Measurements from ENCODE around the gene MAGEA11.
"Not testable (repeated sequence)": the region's sequence is repeated elsewhere in the genome, so short reads cannot be mapped to it uniquely, and the experiment has no call there.

Gene MAGEA11

GRCh38 chrX:149711545-149712236 is at the start of gene MAGEA11:
Gene MAGEA11, plus strand, starts transcription at chrX:149712060. Its CDS starts 1,100 bp downstream, at chrX:149713160.
- no peak for DNase-seq

- not testable (repeated sequence) for DNase-seq
These were observed 36.8 kb upstream of the MAGEA11 start for GRCh38 chrX:149675088-149675487.

GRCh38 chrX:149675554-149675953 is 36.3 kb upstream of the MAGEA11 start:
- not testable (repeated sequence) for DNase-seq

GRCh38 chrX:149679164-149679678 is 32.6 kb upstream of the MAGEA11 start:
- DNase-seq, result not testable (repeated sequence)

GRCh38 chrX:149681182-149681581 is 30.7 kb upstream of the MAGEA11 start:
- DNase-seq, result no peak

- DNase-seq, result no peak
These were observed 29.8 kb upstream of the MAGEA11 start for GRCh38 chrX:149682031-149682430.

GRCh38 chrX:149682956-149683947 is 28.6 kb upstream of the MAGEA11 start:
- no peak for DNase-seq

- no peak for DNase-seq
These were observed 27.7 kb upstream of the MAGEA11 start for GRCh38 chrX:149683966-149684730.

GRCh38 chrX:149687991-149688390 is 23.9 kb upstream of the MAGEA11 start:
- DNase-seq, result no peak

GRCh38 chrX:149688552-149688951 is 23.3 kb upstream of the MAGEA11 start:
- no peak for DNase-seq

GRCh38 chrX:149691794-149692193 is 20.1 kb upstream of the MAGEA11 start:
- no peak for DNase-seq

- DNase-seq, result not testable (repeated sequence)
These were observed 19.1 kb upstream of the MAGEA11 start for GRCh38 chrX:149692686-149693272.

GRCh38 chrX:149699761-149700160 is 12.1 kb upstream of the MAGEA11 start:
- DNase-seq, result no peak

GRCh38 chrX:149704664-149705063 is 7.2 kb upstream of the MAGEA11 start:
- DNase-seq, result no peak

- no peak for DNase-seq
These were observed 4.5 kb upstream of the MAGEA11 start for GRCh38 chrX:149707147-149707901.

GRCh38 chrX:149712831-149713230 is 971 bp downstream of the MAGEA11 start:
- no peak for DNase-seq

GRCh38 chrX:149713279-149714050 is 1.6 kb downstream of the MAGEA11 start:
- no peak for DNase-seq

- DNase-seq, result no peak
These were observed 3.6 kb downstream of the MAGEA11 start for GRCh38 chrX:149715468-149715867.

- DNase-seq, result no peak
These were observed 4.8 kb downstream of the MAGEA11 start for GRCh38 chrX:149716632-149717031.

GRCh38 chrX:149717803-149718202 is 5.9 kb downstream of the MAGEA11 start:
- no peak for DNase-seq

- no peak for DNase-seq
These were observed 6.9 kb downstream of the MAGEA11 start for GRCh38 chrX:149718757-149719156.
